Ascending aorta (tissue), 2 donors: ENCODE results near the gene FAM219A. TPM values are rescaled to one million over a fixed set of nuclear protein-coding genes. Genes with fewer than 3 reads are reported as not detected.
A peak's percentile ranks its signal among the peaks of the same experiment; 100 is the strongest.

Experiments
- DNase-seq, 2 donors: peaks; one replicate each; pipeline ENCODE4 v3.0.0-alpha.2; 2019; ENCODE audit warnings: low spot score in 2 of 2
- H3K27ac ChIP-seq, 2 donors: fragments of 200-600 bp; sonication (generic); one replicate each; pipeline ENCODE4 v1.5.1; 2016 to 2017; ENCODE audit warnings: mild to moderate bottlenecking in 1 of 2
- H3K27me3 ChIP-seq: fragments of 200-600 bp; sonication (generic); one replicate; pipeline ENCODE4 v1.5.1; 2017
- H3K36me3 ChIP-seq, 2 donors: fragments of 200-600 bp; sonication (generic); one replicate each; pipeline ENCODE4 v1.5.1; 2016
- H3K4me1 ChIP-seq, 2 donors: fragments of 200-600 bp; sonication (generic); one replicate each; pipeline ENCODE4 v1.5.1; 2016 to 2017; ENCODE audit warnings: mild to moderate bottlenecking in 1 of 2
- H3K4me3 ChIP-seq, 2 donors: fragments of 200-600 bp; sonication (generic); one replicate each; pipeline ENCODE4 v1.5.1; 2016 to 2017; ENCODE audit warnings: mild to moderate bottlenecking in 1 of 2
- H3K9me3 ChIP-seq, 2 donors: fragments of 200-600 bp; sonication (generic); one replicate each; pipeline ENCODE4 v1.5.1; 2016
- CTCF ChIP-seq, 3 experiments: fragments of 200-600 bp in 2 of 3; fragments of 450-650 bp in 1 of 3; sonication (generic) in 2 of 3; IDR thresholded peaks; one replicate each; pipeline ENCODE4 v1.5.1; 2016 to 2019; ENCODE audit warnings: antibody characterized with exemption in 3 of 3, mild to moderate bottlenecking in 1 of 3, moderate library complexity in 1 of 3
- intact Hi-C: fragments of 100-400 bp; cut with DNase I; formaldehyde crosslinking; loops from one replicate; pipeline ENCODE4 v1.15.1; 2023
- total RNA-seq: library from RNA; depleted of rRNA; stranded (reverse); fragments of >200 nt; gene quantifications from one replicate; pipeline ENCODE4 v1.1.0, GENCODE V29; 2016

FAM219A gene
- total RNA-seq, 1 donor from 2014 or later: 26.8 TPM

GRCh38 chr9:34408173-34408572, 50.2 kb downstream of the FAM219A start:
- H3K27me3 ChIP-seq: no peaks in the 10 kb centered on the region
- peaks cover 12 to 26% of the 10 kb centered on the region in 2 donors for H3K36me3 ChIP-seq
- no peaks in the 10 kb centered on the region for H3K9me3 ChIP-seq
- TF ChIP-seq CTCF (IDR thresholded peaks at IDR 0.05): no peak
- no peak for DNase-seq
- intact Hi-C loops: no loop called here
- H3K4me3 ChIP-seq: no peak overlapping the region
- no peaks in the 10 kb centered on the region for H3K4me1 ChIP-seq
- no peak overlapping the region for H3K27ac ChIP-seq

GRCh38 chr9:34406219-34406618, 52.2 kb downstream of the FAM219A start:
- Histone ChIP-seq H3K4me3 (no peak overlapping the region), H3K27me3 (no peaks in the 10 kb centered on the region), H3K4me1 (no peaks in the 10 kb centered on the region), H3K9me3 (no peaks in the 10 kb centered on the region), H3K27ac (no peak overlapping the region), H3K36me3 (peaks cover 28 to 46% of the 10 kb centered on the region in 2 donors)
- intact Hi-C loops: no loop called here
- no peak for DNase-seq
- no peak for TF ChIP-seq CTCF (IDR thresholded peaks at IDR 0.05)

- no peaks in the 10 kb centered on the region for H3K9me3 ChIP-seq
- H3K4me3 ChIP-seq: no peak overlapping the region
- no peak for DNase-seq
- intact Hi-C loops: loop anchor here (2.0 kb wide), 1 partner anchor 185 kb away; no protein-coding TSS in a partner anchor
- TF ChIP-seq CTCF (IDR thresholded peaks at IDR 0.05): no peak
- H3K36me3 ChIP-seq: peaks cover 32 to 51% of the 10 kb centered on the region in 2 donors
- no peak overlapping the region for H3K27ac ChIP-seq
- no peaks in the 10 kb centered on the region for H3K4me1 ChIP-seq
- no peaks in the 10 kb centered on the region for H3K27me3 ChIP-seq
Observed at GRCh38 chr9:34405719-34406118, 52.7 kb downstream of the FAM219A start.

GRCh38 chr9:34403554-34404380, 54.6 kb downstream of the FAM219A start:
- Histone ChIP-seq H3K27ac (no peak overlapping the region), H3K4me3 (no peak overlapping the region), H3K9me3 (no peaks in the 10 kb centered on the region), H3K4me1 (no peaks in the 10 kb centered on the region), H3K27me3 (no peaks in the 10 kb centered on the region), H3K36me3 (peaks cover 45 to 63% of the 10 kb centered on the region in 2 donors)
- DNase-seq: peak in 1 of 2 donors; percentile 81
- TF ChIP-seq CTCF (IDR thresholded peaks at IDR 0.05): peak; percentile 79 to 96 (median 95)
- intact Hi-C loops: loop anchor here (1.0 to 2.0 kb wide), 3 partner anchors 97 to 187 kb away; no protein-coding TSS in a partner anchor

- intact Hi-C loops: no loop called here
- Histone ChIP-seq H3K9me3 (no peaks in the 10 kb centered on the region), H3K36me3 (peaks cover 50 to 66% of the 10 kb centered on the region in 2 donors), H3K27me3 (no peaks in the 10 kb centered on the region), H3K4me3 (no peak overlapping the region), H3K4me1 (no peaks in the 10 kb centered on the region), H3K27ac (no peak overlapping the region)
- TF ChIP-seq CTCF (IDR thresholded peaks at IDR 0.05): no peak
- no peak for DNase-seq
Observed at GRCh38 chr9:34400686-34401602, 57.4 kb downstream of the FAM219A start.
